Stimulated activated CD8-positive, alpha-beta memory T cell treated with anti-CD3 and anti-CD28 coated beads, Interleukin-15, amount 100 ng/mL, for 24 hours (primary cell): Measurements from ENCODE around the gene COMP.

ENCODE experiments used
- DNase-seq: peaks from one replicate; pipeline ENCODE4 v3.0.0-alpha.2; 2020; ENCODE audit warnings: low read depth

Gene COMP

GRCh38 chr19:18782559-18783225 is 8.4 kb downstream of the COMP start:
- no peak for DNase-seq

DNA sequence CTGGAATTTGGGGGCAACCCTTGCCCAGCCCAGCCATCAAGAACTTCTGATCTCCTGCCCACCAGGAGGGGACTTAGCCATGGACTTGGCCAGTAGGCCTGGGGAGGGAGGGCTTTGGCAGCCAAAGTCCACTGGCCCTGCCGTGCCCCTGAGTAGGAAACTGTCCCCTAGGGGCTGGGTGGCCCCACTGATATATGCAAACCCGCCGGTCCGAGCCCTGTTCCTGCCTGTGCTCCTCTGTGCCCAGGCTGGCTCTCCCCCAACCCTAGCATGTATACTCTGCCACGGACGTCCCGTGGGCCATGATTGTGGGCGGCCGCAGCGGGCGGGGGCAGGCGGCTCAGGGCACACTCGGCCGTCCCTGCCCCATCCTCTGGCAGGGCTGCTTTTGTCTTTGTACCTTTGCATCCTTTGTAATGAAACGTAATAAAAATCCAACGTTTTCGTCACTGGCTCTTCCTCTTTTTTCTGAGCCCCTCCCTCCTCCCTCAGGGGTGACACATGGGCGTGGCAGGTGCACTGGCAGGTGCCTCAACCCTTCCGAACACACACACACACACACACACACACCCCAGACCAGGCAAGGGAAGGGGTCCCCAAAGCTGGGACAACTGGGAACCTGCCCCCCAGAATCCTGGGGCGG is 9.1 kb downstream of the COMP start:
- no peak for DNase-seq

GRCh38 chr19:18781047-18781600 is 10.0 kb downstream of the COMP start:
- DNase-seq = no peak

- DNase-seq = no peak
These were observed 10.5 kb downstream of the COMP start for GRCh38 chr19:18780631-18781030.

GRCh38 chr19:18780081-18780480 is 11.0 kb downstream of the COMP start:
- no peak for DNase-seq

- no peak for DNase-seq
These were observed 12.1 kb downstream of the COMP start for GRCh38 chr19:18778826-18779495.

- no peak for DNase-seq
These were observed 13.1 kb downstream of the COMP start for GRCh38 chr19:18778076-18778389.

GRCh38 chr19:18777301-18778075 is 13.6 kb downstream of the COMP start:
- no peak for DNase-seq

DNA sequence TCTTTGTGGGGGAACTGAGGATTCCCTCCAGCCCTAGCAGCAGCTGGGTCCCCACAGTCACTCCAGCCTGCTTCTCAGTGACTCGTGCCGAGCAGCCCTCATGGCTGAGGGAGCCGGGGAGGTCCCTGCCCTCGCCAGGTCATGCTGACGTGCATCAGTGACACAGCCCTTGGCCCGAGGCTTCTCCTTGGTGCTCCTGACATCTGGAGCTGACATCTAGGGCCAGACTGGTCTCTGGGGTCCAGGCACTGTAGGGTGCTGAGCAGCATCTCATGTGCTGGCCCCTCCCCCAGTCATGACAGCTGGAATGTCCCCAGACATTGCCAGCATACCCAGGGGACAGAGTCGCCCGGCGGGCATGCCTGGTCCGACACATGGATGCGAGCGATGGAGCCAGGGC is 14.4 kb downstream of the COMP start:
- no peak for DNase-seq

DNA sequence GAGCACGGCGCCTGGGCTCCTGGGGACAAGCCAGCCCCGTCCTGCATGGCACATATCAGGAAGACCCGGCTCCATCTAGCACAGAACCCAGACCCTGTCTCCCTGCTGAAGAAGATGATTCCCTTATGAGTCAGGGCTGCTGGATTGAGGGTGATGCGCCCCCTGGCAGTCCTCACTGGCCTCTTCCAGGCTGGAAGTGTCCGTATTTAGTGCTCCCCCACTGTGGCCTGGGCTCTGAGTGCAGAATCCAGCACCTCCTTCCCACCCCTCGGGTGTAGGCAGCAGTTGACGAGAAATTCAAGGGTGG is 14.9 kb downstream of the COMP start:
- DNase-seq = no peak

DNA sequence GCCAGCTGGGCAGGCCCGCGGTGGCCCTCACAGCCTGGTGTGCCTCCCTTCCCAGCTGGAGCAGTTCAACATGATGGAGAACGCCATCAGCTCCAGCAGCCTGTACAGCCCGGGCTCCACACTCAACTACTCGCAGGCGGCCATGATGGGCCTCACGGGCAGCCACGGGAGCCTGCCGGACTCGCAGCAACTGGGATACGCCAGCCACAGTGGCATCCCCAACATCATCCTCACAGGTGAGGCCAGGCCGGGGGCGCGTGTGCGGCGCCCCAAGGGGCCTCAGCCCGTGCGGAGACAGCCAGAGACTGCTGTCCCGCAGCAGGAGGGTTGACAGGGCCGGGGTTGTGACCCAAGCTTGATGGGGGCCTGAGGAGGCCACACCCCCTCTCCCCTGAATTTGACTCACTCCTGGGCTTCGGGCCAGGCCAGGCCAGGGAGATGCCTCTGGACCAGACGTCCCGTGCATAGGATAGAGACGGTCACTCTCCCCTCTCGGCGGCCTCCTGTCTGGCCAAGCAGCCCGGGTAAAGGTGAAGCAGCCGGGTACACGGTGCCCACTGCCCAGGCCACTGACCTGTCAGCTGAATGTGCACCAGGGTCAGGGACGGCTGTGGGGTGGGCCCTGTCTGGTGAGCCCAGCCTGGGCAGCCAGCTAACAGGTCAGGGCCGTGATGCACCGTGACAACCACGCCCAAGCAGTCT is 15.4 kb downstream of the COMP start:
- DNase-seq = no peak

DNA sequence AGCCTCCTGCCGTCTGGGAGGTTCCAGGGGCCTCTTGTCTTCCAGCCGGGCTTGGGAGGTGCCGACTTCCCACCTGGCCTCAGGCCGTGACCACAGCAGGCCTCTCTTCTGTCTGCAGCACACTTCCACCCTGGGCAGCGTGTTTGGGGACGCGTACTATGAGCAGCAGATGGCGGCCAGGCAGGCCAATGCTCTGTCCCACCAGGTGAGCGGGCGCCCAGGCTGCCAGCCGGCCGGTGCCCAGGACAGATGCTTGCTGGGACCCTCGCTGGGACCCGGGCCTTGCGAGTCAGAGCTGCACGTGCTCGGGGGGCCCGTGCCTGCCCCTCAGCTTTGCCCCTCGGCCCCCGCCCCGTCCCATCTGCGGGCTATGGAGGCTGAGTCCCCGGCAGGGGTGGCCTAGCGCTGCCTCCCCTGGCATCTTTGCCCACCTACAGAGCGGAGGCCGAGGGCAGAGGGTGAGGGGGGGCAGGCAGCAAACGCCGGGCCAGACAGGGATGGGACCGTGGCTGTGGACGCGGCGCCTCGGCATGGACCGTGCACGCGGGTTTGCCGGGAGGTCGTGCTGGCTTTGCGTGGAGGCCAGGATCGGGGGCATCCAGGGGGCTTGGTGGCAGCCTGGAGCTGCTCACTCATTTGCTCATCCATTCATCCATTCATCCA is 16.2 kb downstream of the COMP start:
- no peak for DNase-seq

GRCh38 chr19:18774107-18774506 is 17.0 kb downstream of the COMP start:
- no peak for DNase-seq

DNA sequence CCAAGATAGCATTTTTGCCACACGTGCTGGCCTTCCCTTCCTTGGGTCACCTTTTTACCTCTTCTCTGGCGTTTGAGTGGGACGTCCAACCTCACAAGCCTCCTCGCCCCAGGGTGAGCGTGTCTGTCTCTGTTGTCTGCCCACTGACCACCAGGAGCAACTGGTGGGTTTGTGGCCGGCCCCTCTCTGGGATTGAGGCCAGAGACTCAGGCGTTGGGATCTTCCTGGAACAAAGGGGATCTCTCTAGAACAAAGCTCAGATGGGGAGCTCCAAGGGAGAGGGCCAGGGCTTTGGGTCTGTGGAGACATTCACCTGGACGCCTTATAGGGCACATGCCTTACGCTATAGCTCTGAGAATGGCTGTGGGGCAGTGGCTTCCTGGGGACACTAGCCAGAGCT is 17.4 kb downstream of the COMP start:
- no peak for DNase-seq

DNA sequence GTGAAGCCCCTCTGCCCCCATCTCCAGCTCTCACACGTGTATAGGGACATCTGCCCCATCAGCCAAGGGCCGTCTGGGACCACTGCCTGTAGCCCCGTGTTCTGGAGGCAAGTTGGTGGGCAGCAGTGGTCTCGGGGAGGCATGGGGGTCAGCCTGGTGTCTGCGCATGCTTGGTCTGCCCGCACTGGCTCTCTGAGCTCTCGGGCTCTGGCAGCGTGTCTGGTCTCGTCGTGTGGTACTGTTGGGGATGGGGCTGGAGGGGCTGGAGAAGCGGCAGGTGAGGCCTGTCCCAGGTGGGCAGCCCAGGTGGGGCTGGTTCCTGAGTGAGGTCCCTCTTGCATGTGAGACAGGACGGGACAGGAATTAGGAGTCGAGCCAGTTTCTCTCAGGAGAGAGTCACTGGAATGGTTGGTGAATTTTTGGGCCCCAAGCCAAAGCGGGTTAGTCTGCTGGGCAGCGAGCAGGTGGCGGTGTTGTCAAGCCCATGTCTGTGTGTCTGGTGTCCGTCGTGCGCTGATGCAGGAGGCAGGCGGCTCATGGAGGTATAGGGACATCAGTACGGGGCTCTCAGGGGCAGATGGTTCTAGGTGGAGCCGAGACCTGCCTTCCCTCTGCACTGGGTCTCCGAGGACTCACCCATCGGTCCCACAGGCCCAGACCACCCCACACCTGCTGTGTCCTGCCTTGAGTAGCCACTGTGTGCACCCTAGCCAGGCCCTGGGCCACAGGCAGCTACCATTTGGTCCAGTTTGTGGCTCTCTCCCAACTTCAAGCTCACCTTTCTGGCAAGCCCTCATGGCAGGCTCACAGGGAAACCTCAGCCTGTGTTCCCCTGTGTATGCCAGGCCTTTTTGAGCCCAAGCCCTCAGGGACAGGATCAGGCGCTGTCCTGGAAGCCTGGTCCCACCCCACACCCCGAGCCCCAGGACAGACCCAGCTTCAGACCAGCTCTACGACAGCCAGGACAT is 18.2 kb downstream of the COMP start:
- no peak for DNase-seq

GRCh38 chr19:18771328-18772242 is 19.5 kb downstream of the COMP start:
- no peak for DNase-seq

DNA sequence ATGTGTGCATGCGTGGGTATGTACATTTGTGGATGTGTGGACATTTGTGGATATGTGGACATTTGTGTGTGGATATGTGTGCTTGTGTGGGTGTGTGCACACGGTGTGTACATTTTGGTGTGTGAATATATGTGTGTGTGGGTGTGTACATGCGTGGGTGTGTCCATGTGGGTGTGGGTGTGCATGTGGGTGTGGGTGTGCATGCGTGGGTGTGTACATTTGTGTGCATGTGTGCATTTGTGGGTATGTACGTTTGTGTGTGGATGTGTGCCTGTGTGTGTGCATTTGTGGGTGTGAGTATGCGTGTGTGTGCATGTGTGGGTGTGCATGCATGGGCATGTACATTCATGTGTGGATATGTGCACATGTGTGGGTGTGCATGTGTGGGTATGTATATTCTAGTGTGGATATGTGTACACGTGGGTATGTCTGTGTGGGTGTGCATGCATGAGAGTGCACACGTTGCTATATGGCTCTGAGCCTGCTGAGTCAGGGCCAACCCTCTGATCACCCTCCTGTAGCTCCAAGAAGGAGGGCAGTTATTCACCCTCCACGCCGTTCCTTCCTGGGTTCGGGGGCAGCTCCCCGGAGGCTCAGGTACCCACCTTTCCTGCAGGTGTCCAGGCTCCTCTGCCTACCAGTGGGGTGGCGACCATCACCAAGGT is 20.3 kb downstream of the COMP start:
- no peak for DNase-seq

DNA sequence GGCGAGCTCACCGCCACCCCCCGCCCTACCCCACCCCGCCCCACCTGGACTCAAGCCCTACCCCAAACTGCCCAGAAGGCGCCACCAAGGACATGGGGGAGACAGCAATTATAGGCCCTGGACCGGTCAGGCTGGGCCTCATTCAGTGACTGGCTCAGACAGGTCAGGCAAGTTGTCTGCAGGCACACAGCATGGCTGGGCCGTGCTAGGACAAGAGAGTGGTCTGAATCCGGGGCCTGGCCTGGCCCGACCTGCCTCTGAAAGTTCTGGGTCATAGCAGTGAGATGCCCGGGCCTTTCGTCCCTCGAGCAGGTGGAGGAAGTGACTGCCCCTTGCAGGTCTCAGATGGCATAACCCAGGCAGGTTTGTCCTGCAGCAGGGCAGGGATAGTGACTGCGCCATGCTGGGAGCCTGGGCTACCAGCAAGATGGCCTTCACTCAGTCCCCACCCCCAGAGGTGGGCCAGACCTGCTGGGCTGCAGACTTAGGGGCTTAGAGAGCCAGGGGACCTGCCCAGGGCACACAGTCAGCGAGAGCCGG is 21.0 kb downstream of the COMP start:
- DNase-seq = no peak
